ENCODE results near the gene ADAM8. TPM values are rescaled to one million over a fixed set of nuclear protein-coding genes. Genes with fewer than 3 reads are reported as not detected.
A peak's percentile ranks its signal among the peaks of the same experiment; 100 is the strongest.

Gene ADAM8
- total RNA-seq, 1 donor: 7.8 TPM

DNA sequence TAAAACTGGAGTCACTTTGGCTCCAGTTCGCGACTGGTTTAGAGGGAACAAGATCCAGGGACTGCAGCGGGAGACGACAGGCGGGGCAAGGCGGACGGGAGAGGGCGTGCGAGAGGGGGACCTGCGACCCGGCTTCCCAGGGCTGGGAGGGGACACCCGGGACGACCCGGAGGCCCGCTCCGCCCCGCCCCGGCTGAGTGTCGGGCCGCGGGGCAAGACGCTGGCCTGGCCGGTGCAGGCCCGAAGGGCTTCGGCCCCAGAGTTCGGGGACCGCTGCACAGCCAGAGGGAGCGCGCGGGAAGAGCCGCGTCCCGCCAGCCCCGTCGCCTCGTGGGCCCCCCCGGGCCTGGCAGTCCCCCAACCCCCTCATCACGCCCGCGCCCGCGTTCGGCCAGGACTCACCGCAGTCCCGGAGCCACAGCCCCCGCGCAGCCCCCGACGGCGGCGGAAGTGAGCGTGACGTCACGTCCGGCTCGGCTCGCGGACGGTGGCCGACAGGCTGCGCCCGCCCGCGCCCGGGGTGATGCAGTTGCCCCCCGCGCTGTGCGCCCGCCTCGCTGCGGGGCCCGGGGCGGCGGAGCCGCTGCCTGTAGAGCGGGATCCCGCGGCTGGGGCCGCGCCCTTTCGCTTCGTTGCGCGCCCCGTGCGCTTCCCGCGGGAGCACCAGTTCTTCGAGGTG, 31.9 kb upstream of the ADAM8 start, which contains the start of the genes TUBGCP2 and ZNF511:
TSS of gene TUBGCP2 (minus strand) at position 452 of the 679 bp plus-strand sequence. CDS start 5,931 bp downstream, outside the sequence.
TSS of gene ZNF511 (plus strand) at position 494 of the 679 bp plus-strand sequence. CDS start at position 524, 30 bp downstream.
- peak; percentile 82 for DNase-seq (ENCODE audit: low read depth)
- H3K4me3 ChIP-seq (ENCODE audit: low read depth, low read length): peak within 1 kb of the TSS; percentile 83
- peak; percentile 16 for TF ChIP-seq CTCF (IDR thresholded peaks at IDR 0.05; ENCODE audit: insufficient read depth, low read depth, low read length)

- peak; percentile 66 for DNase-seq (ENCODE audit: low read depth)
- peak; percentile 73 for TF ChIP-seq CTCF (IDR thresholded peaks at IDR 0.05; ENCODE audit: insufficient read depth, low read depth, low read length)
- peak overlapping the region; percentile 83 for H3K4me3 ChIP-seq (ENCODE audit: low read depth, low read length)
These were observed 31.2 kb upstream of the ADAM8 start for GRCh38 chr10:133307776-133308420.

- DNase-seq (ENCODE audit: low read depth): no peak
- H3K4me3 ChIP-seq (ENCODE audit: low read depth, low read length): no peak overlapping the region
These were observed 30.3 kb upstream of the ADAM8 start for GRCh38 chr10:133306941-133307379.

DNA sequence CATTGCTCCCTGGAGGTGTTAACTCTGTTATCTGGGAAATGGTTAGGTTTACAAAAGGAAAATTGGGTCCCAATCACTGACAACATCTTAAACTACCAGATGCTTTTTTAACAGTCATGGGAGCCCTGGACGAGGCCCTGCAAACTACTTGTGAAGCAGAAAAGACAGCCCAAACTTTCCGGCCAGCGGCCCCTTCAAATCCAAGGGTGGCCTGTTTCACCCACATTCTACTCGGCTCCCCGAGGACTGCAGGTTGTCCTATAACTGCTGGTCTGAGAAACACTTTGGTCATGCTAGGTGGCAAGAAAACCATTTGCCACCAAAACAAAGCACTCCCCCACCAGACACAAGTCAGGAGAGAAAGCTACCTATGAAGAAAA, 29.4 kb upstream of the ADAM8 start:
- TF ChIP-seq CTCF (IDR thresholded peaks at IDR 0.05; ENCODE audit: insufficient read depth, low read depth, low read length): no peak
- DNase-seq (ENCODE audit: low read depth): no peak

More at GRCh38 chr10:133306941-133307379, 30.3 kb upstream of the ADAM8 start:
- no peak for TF ChIP-seq CTCF (IDR thresholded peaks at IDR 0.05; ENCODE audit: insufficient read depth, low read depth, low read length)

DNA sequence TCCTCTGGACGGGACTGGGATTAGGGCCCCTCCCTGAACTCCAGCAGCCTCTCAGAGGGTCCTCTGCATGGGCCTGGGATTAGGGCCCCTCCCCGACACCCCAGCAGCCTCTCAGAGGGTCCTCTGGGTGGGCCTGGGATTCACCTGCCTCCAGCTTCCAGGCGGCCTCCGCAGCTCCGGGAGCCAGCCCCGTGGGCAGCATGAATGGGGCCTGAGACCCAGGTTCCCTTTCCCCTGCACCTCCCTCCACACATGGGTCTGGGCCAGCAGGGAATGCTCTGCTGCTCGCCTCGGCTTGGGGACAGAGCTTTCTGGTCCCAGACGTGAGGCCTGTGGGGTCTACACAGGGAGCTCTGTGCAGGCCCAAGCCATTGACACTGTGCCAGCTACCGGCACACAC, 26.5 kb upstream of the ADAM8 start:
- no peak for DNase-seq (ENCODE audit: low read depth)
- TF ChIP-seq CTCF (IDR thresholded peaks at IDR 0.05; ENCODE audit: insufficient read depth, low read depth, low read length): no peak
- H3K4me3 ChIP-seq (ENCODE audit: low read depth, low read length): no peak overlapping the region

More for the DNA sequence above, 29.4 kb upstream of the ADAM8 start:
- H3K4me3 ChIP-seq (ENCODE audit: low read depth, low read length): no peak overlapping the region

DNA sequence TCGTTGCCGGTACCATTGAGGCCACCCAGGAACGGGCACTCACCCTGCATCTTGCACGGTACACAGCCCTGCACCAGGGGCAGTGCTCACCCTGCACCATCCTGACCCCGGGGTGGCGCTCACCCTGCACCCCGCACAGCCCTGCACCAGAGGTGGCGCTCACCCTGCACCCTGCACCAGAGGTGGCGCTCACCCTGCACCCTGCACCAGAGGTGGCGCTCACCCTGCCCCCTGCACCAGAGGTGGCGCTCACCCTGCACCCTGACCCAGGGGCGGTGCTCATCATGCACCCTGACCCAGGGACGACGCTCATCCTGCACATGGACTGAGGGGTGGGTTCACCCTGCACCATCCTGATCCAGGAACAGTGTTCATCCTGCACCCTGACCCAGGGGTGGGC, 25.6 kb upstream of the ADAM8 start:
- no peak for TF ChIP-seq CTCF (IDR thresholded peaks at IDR 0.05; ENCODE audit: insufficient read depth, low read depth, low read length)
- DNase-seq (ENCODE audit: low read depth): no peak
- no peak overlapping the region for H3K4me3 ChIP-seq (ENCODE audit: low read depth, low read length)

Measured in fibroblast of villous mesenchyme (primary cell).